GM19468 (cell line): ENCODE data around the gene ELAPOR1.

ENCODE experiments used
- ATAC-seq: cut with Tn5 transposase; IDR thresholded peaks from one replicate; pipeline ENCODE4 v1.9.1; 2021; ENCODE audit warnings: mild to moderate bottlenecking, moderate library complexity, moderate number of reproducible peaks; ENCODE audit not compliant: unreplicated experiment; ENCODE audit errors: extremely low read depth

ELAPOR1 gene

GRCh38 chr1:109113590-109114341 is at the start of gene ELAPOR1:
Gene ELAPOR1, plus strand, starts transcription at chr1:109114115. Its CDS starts 69 bp downstream, at chr1:109114184.
- ATAC-seq: no peak

GRCh38 chr1:109065137-109065536 is 48.8 kb upstream of the ELAPOR1 start:
- ATAC-seq: no peak

- no peak for ATAC-seq
These were observed 46.0 kb upstream of the ELAPOR1 start for GRCh38 chr1:109067883-109068282.

- ATAC-seq: no peak
These were observed 44.6 kb upstream of the ELAPOR1 start for GRCh38 chr1:109069294-109069693.

GRCh38 chr1:109075531-109076490 is 38.1 kb upstream of the ELAPOR1 start, which contains the start of gene TAF13:
Gene TAF13, minus strand, starts transcription at chr1:109076003. Its CDS starts 56 bp downstream, at chr1:109075947.
- peak; percentile 93 for ATAC-seq

GRCh38 chr1:109078317-109078716 is 35.6 kb upstream of the ELAPOR1 start:
- no peak for ATAC-seq

GRCh38 chr1:109079240-109079622 is 34.7 kb upstream of the ELAPOR1 start:
- ATAC-seq: no peak

GRCh38 chr1:109080441-109081082 is 33.4 kb upstream of the ELAPOR1 start:
- ATAC-seq: no peak

GRCh38 chr1:109083501-109083900 is 30.4 kb upstream of the ELAPOR1 start:
- ATAC-seq: no peak

- no peak for ATAC-seq
These were observed 30.0 kb upstream of the ELAPOR1 start for GRCh38 chr1:109083923-109084322.

GRCh38 chr1:109084563-109085517 is 29.1 kb upstream of the ELAPOR1 start:
- ATAC-seq: no peak

GRCh38 chr1:109089242-109090015 is 24.5 kb upstream of the ELAPOR1 start:
- ATAC-seq: no peak

- peak; percentile 73 for ATAC-seq
These were observed 23.5 kb upstream of the ELAPOR1 start, which contains the start of gene TMEM167B for GRCh38 chr1:109090196-109091077. Gene TMEM167B, plus strand, starts transcription at chr1:109090764. Its CDS starts 109 bp downstream, at chr1:109090873.

- no peak for ATAC-seq
These were observed 22.7 kb upstream of the ELAPOR1 start for GRCh38 chr1:109091078-109091838.

GRCh38 chr1:109091839-109092193 is 22.1 kb upstream of the ELAPOR1 start:
- no peak for ATAC-seq

GRCh38 chr1:109094377-109094803 is 19.5 kb upstream of the ELAPOR1 start:
- ATAC-seq: no peak

GRCh38 chr1:109094871-109095270 is 19.0 kb upstream of the ELAPOR1 start:
- no peak for ATAC-seq
